Stimulated activated naive CD8-positive, alpha-beta T cell treated with anti-CD3 and anti-CD28 coated beads, Interleukin-15, amount 100 ng/mL, for 72 hours (primary cell): ENCODE measurements around the gene OVCA2.

ENCODE experiments used
- ATAC-seq: fragments of 150-1000 bp; cut with Tn5 transposase; 2 replicates; pipeline ENCODE4 v1.10.0; 2021; ENCODE audit warnings: mild to moderate bottlenecking, moderate library complexity
- DNase-seq, 2 donors: peaks; one replicate each; pipeline ENCODE4 v3.0.0; 2021 to 2022
- H3K27ac Mint-ChIP-seq, 2 donors: one replicate each; pipeline ENCODE4 v1.8.0; 2022; ENCODE audit warnings: mild to moderate bottlenecking in 2 of 2, mixed read lengths in 2 of 2, moderate library complexity in 2 of 2
- H3K27me3 Mint-ChIP-seq: one replicate; pipeline ENCODE4 v1.8.0; 2022; ENCODE audit warnings: mixed read lengths
- H3K4me1 Mint-ChIP-seq: one replicate; pipeline ENCODE4 v1.8.0; 2022; ENCODE audit warnings: mild to moderate bottlenecking, mixed read lengths
- H3K4me3 Mint-ChIP-seq, 2 donors: one replicate each; pipeline ENCODE4 v1.8.0; 2022; ENCODE audit warnings: mild to moderate bottlenecking in 2 of 2, mixed read lengths in 2 of 2, moderate library complexity in 1 of 2
- H3K9me3 Mint-ChIP-seq, 2 donors: one replicate each; pipeline ENCODE4 v1.8.0; 2022; ENCODE audit warnings: mixed read lengths in 2 of 2

OVCA2 gene

GRCh38 chr17:2090804-2091534, 49.1 kb downstream of the OVCA2 start:
- Mint-ChIP-seq H3K27me3 (no peaks in the 10 kb centered on the region), H3K27ac (no peak overlapping the region), H3K4me3 (peak overlapping the region in 1 of 2 donors; percentile 96), H3K4me1 (peaks cover 66% of the 10 kb centered on the region), H3K9me3 (no peaks in the 10 kb centered on the region)
- ATAC-seq (no peak), DNase-seq (no peak)

- DNase-seq, result no peak
- H3K4me3 Mint-ChIP-seq, result no peak overlapping the region
- no peak for ATAC-seq
- no peaks in the 10 kb centered on the region for H3K9me3 Mint-ChIP-seq
- H3K27me3 Mint-ChIP-seq, result no peaks in the 10 kb centered on the region
- peaks cover 53% of the 10 kb centered on the region for H3K4me1 Mint-ChIP-seq
- H3K27ac Mint-ChIP-seq, result peak overlapping the region; percentile 3 to 72
Observed at GRCh38 chr17:2092253-2092652, 50.4 kb downstream of the OVCA2 start.
